ENCODE data around the gene SNX5. TPM values are rescaled to one million over a fixed set of nuclear protein-coding genes. Genes with fewer than 3 reads are reported as not detected.
"Not testable (repeated sequence)": the region's sequence is repeated elsewhere in the genome, so short reads cannot be mapped to it uniquely, and the experiment has no call there.

SNX5 gene
- total RNA-seq, 2 donors from 2014 or later = 95.3 to 98.4 TPM

GRCh38 chr20:17964632-17965031 is 4.0 kb downstream of the SNX5 start:
- ATAC-seq = no peak
- intact Hi-C loops (cut with DNase I, micrococcal nuclease) = no loop called here
- no peak for DNase-seq

GRCh38 chr20:17964073-17964472 is 4.5 kb downstream of the SNX5 start:
- intact Hi-C loops (cut with DNase I, micrococcal nuclease) = no loop called here
- ATAC-seq (no peak), DNase-seq (no peak)

DNA sequence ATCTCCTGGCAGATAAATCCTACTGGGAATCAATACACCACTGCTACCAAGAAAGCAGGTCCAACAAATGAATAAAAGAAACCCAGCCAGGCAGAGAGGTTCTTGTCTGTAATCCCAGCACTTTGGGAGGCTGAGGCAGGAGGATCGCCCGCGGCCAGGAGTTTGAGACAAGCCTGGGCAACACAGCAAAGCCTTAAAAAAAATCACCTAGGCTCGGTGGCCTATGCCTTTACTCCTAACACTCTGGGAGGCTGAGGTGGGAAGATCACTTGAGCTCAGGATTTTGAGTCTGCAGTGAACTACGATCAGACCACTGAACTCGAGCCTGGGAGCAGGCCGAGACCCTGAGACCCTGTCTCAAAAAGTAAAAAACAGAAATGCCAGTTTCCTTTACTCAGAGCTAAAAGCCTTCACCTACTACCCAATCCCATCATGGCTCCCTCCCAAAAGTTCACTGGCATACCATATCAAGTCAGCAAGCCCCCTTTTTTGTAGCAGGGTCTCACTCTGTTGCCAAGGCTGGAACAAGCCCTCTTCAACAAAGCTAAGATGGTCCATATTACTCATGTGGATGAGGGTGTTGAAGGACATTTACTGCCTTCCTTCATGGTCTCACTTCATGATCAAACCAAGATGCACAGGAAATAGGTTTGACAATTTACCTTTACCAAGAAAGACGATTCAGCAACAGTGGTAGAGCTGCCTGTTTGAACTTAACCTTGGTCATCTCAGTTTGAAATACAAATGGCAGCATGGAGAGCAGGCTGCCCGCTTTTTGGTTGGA is 5.3 kb downstream of the SNX5 start:
- ATAC-seq (no peak), DNase-seq (no peak)
- intact Hi-C loops (cut with DNase I, micrococcal nuclease) = no loop called here

DNA sequence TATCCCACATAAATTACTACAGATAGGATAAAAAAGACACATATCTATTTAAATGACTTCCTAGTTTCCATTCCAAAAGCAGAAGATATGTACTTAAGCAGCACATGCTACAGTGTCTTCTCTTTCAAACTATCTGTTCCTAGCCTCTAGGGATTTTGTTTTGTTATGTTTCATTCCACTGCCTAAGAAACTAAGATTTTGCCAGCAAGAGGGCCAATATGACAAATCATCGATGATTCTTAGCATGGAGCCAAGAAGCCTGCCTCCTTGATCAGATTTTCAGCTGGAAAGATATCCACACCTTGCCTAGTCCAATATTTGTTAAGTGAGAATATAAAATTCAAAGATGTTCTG is 7.0 kb downstream of the SNX5 start:
- no peak for ATAC-seq
- intact Hi-C loops (cut with DNase I, micrococcal nuclease) = no loop called here
- no peak for DNase-seq

- DNase-seq (no peak), ATAC-seq (peak; percentile 6)
- intact Hi-C loops (cut with DNase I, micrococcal nuclease) = no loop called here
Observed at GRCh38 chr20:17960927-17961586, 7.5 kb downstream of the SNX5 start.

DNA sequence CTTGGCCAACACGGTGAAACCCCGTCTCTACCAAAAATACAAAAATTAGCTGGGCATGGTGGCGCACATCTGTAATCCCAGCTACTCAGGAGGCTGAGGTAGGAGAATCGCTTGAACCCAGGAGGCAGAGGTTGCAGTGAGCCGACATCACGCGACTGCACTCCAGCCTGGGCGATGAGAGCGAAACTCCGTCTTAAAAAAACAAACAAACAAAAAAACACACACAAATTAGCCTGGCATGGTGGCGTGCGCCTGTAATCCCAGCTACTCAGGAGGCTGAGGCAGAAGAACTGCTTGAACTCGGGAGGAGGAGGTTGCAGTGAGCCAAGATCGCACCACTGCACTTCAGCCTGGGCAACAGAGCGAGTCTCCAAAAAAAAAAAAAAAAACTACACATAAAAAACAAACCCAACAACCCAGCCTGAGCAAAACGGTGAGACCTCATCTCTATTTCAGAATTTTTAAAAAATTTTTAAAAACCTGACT is 8.2 kb downstream of the SNX5 start:
- not testable (repeated sequence) for ATAC-seq

GRCh38 chr20:17959257-17959627 is 9.4 kb downstream of the SNX5 start:
- ATAC-seq = no peak
- intact Hi-C loops (cut with DNase I, micrococcal nuclease) = no loop called here
- DNase-seq = no peak

More for the DNA sequence above, 8.2 kb downstream of the SNX5 start:
- intact Hi-C loops (cut with DNase I, micrococcal nuclease); DNase-seq: not testable (repeated sequence)

DNA sequence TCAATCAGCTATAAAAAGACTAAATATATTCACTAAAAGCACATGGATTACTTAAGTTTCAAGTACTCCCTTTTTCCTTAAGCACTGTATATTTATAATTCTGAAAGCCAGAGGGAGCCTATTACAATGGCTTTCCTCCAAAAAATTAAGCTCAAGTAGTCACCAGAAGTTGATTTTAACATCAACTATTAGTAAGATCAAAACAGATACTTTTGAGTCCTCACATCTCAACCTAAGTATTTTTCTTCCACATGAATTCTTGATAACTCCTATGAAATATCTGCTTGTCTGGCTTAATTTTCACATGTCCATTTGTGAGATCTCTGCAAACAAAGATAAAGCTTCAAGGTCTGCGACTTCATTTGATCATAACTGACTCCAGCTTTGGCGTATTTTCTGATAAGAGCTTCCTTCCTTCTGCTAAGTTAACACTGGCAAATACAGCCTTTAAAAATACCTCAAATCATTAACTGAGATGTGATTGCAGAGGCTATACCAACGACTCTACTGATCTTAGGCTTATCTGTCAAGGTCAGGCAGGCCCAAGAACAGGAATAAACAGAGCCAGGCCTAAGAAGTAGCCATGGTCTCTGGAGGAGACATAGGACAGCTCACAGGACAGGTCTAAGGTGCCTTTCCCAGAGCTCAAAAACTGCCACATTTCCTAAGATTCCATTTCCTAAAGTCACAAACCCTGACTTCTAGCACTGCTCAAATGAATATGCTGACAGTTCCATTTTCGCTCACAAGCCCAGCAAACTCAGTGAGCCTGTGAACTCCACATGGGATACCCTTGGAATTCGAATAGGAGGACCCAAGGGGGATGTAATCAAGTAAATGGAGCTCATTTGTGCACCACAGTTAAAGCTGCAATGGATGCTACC is 10.0 kb downstream of the SNX5 start:
- no peak for DNase-seq
- ATAC-seq = peak; percentile 78
- intact Hi-C loops (cut with DNase I, micrococcal nuclease) = no loop called here

- no peak for DNase-seq
- peak; percentile 36 for ATAC-seq
- intact Hi-C loops (cut with DNase I, micrococcal nuclease) = no loop called here
Observed at GRCh38 chr20:17957505-17958363, 10.9 kb downstream of the SNX5 start.

- intact Hi-C loops (cut with DNase I, micrococcal nuclease) = no loop called here
- DNase-seq (no peak), ATAC-seq (no peak)
Observed at GRCh38 chr20:17956099-17956685, 12.4 kb downstream of the SNX5 start.

DNA sequence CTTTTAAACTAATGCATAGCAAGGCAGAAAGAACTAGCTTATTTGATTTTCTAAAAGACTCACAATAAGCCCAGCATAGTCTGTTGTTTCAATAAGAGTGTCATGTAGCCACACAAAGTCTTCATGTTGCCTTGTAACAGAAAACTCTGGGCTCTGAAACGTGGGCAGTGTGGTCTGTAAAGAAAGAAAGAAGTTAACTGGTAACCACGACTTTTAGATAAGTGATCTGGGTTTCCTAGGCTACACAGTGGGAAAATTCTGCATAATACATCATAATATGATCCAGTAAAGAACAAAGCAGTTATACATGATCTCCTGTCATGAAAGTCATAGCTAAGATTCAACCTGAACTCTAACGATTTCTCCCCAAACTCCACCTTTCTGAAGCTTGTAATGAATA is 13.3 kb downstream of the SNX5 start:
- no peak for ATAC-seq
- intact Hi-C loops (cut with DNase I, micrococcal nuclease) = no loop called here
- DNase-seq = no peak

- DNase-seq = no peak
- ATAC-seq = no peak
- intact Hi-C loops (cut with DNase I, micrococcal nuclease) = no loop called here
Observed at GRCh38 chr20:17953935-17954334, 14.7 kb downstream of the SNX5 start.

DNA sequence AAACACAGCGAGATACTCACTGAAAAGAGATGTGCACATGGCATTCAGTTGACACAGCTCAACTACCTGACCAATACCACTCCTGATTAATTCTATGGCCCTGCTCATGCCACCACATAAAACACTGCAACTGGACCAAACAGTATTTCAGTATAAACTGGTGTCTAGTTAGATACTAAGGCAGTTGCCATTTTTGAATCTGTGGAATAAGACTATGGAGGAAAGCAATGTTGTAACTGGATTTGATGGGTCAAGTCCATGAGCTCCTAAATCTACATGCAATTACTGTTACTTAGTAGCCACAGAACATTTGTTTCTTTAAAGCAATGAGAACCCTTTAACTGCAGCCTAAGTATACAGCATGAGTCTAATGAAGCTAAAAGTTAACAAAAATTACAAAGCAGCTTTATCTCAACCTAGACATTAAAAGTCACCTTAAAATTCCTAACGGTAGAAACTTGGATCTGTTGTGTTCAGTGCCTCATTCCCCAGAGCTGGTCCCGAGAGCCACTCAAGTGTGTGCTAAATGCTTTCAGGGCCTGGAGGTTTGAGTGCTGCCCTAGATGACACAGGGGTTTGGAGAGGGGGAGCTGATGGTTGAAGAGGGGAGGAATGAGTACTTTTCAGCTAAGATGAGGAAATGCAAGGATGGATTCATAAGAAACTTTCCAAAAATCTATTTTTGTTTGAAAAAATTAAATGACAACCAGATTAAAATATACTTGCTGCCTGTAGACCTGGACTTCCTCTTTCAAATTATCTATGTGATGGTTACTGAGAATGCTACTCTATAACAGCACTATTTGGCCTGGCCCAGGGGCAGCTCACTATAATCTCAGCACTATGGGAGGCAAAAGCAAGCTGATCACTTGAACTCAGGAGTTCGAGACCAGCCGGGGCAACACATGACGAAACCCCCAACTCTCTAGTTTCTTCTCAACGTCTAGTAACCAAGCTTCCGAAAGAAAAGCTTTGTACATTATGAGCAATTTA is 15.6 kb downstream of the SNX5 start:
- DNase-seq = no peak
- intact Hi-C loops (cut with DNase I, micrococcal nuclease) = no loop called here
- no peak for ATAC-seq

- DNase-seq (no peak), ATAC-seq (no peak)
- intact Hi-C loops (cut with DNase I, micrococcal nuclease) = no loop called here
Observed at GRCh38 chr20:17951323-17951722, 17.3 kb downstream of the SNX5 start.

- intact Hi-C loops (cut with DNase I, micrococcal nuclease) = no loop called here
- no peak for DNase-seq
- no peak for ATAC-seq
Observed at GRCh38 chr20:17950670-17951069, 17.9 kb downstream of the SNX5 start.

DNA sequence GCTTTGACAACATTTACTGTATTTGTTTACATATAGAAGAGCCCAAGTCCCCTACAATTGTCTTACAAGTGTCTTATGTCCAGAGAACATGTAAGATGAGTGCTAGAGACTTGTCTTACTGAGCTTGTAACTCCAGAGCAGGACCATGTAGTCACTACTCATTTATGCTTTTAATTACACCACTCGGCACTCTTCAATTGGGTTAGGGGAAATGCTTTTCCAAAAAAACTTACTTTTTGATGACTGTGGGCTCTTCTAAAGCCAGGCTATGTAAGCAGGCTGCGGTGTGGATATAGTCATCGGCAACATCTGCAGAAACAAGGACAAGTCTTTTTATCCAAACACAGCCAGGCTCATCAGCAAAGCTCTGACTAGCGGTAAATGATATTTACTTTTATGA is 18.7 kb downstream of the SNX5 start:
- DNase-seq (no peak), ATAC-seq (no peak)
- intact Hi-C loops (cut with DNase I, micrococcal nuclease) = no loop called here

DNA sequence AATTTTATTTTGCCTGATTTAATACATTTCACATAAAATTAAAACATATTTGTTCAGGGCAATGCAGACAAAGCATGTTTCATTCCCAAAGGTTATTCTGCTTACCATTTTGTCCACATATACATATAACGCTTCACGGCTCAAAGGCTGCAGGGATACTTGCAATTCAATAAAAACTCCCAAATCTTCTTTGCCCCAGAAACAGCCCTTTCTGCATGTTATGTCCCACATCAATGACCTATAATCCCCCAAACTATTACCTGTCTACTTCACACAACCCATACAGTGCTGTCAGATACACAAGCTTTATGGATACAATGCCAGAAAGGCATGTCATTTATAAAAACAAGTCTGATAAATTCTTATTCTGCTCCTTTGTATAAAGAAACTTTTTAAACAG is 20.2 kb downstream of the SNX5 start:
- DNase-seq (no peak), ATAC-seq (no peak)
- intact Hi-C loops (cut with DNase I, micrococcal nuclease) = no loop called here

Measured in left colon (tissue), 2 donors.